Measurements from ENCODE around the gene VPS37C.

GRCh38 chr11:61132646-61133045 lies 28.6 kb downstream of the VPS37C start:
- no peak for TF ChIP-seq POLR2A (IDR thresholded peaks at IDR 0.05; ENCODE audit: low read depth, low read length)
- no peak for TF ChIP-seq POLR2AphosphoS5 (IDR thresholded peaks at IDR 0.05; ENCODE audit: low read depth, low read length)
